Cardiac muscle cell (in vitro differentiated cells and primary cell): ENCODE results near the gene SP6. TPM values are rescaled to one million over a fixed set of nuclear protein-coding genes. Genes with fewer than 3 reads are reported as not detected.

Experiments
- DNase-seq, 2 donors: peaks; one replicate each; pipeline versions ENCODE4 v3.0.0 to v3.0.0-alpha.2; 2010 to 2017; ENCODE audit warnings: low read depth in 1 of 2, low spot score in 1 of 2
- H3K27ac ChIP-seq: fragments of 200-600 bp; sonication (generic); 2 replicates; pipeline ENCODE4 v1.5.1; 2016
- H3K27me3 ChIP-seq: fragments of 200-600 bp; sonication (generic); 2 replicates; pipeline ENCODE4 v1.6.0; 2016; ENCODE audit warnings: control low read depth
- H3K36me3 ChIP-seq: fragments of 200-600 bp; sonication (generic); 2 replicates; pipeline ENCODE4 v1.5.1; 2016; ENCODE audit warnings: control low read depth
- H3K4me1 ChIP-seq: fragments of 200-600 bp; sonication (generic); 2 replicates; pipeline ENCODE4 v1.8.1; 2017; ENCODE audit warnings: low read depth, mild to moderate bottlenecking, mixed run types
- H3K4me3 ChIP-seq: fragments of 200-600 bp; sonication (generic); 2 replicates; pipeline ENCODE4 v1.5.1; 2016; ENCODE audit warnings: mild to moderate bottlenecking
- H3K9me3 ChIP-seq: fragments of 200-600 bp; sonication (generic); 2 replicates; pipeline ENCODE4 v1.5.1; 2017; ENCODE audit warnings: low read depth, mild to moderate bottlenecking, control low read depth
- CTCF ChIP-seq: IDR thresholded peaks from 2 replicates; pipeline ENCODE4 v1.5.1; 2012; ENCODE audit warnings: low read depth, mild to moderate bottlenecking, low read length
- polyA plus RNA-seq: library from polyadenylated mRNA; unstranded; fragments of >200 nt; fragmentation: Nextera tagmentation; extraction: Ambion mirVana; gene quantifications from 2 replicates; pipeline ENCODE4 v1.2.1, GENCODE V29; 2016
- total RNA-seq: library from RNA; depleted of rRNA; stranded (reverse); fragments of >200 nt; gene quantifications from 2 replicates; pipeline ENCODE4 v1.2.3, GENCODE V29; 2016

Gene SP6
- total and polyA plus RNA-seq, 2 experiments from 2014 or later, result 5.0 to 5.8 TPM

- Histone ChIP-seq H3K4me3 (no peak overlapping the region), H3K9me3 (no peaks in the 10 kb centered on the region), H3K4me1 (peaks cover 32% of the 10 kb centered on the region), H3K27me3 (no peaks in the 10 kb centered on the region), H3K27ac (peak overlapping the region; percentile 66), H3K36me3 (no peaks in the 10 kb centered on the region)
- TF ChIP-seq CTCF, result no peak
- peak; percentile 77 for DNase-seq
Measured at GRCh38 chr17:47866941-47867340, 16.0 kb upstream of the SP6 start.

- no peak overlapping the region for H3K4me3 ChIP-seq
- peaks cover 22% of the 10 kb centered on the region for H3K4me1 ChIP-seq
- TF ChIP-seq CTCF, result no peak
- no peaks in the 10 kb centered on the region for H3K27me3 ChIP-seq
- H3K9me3 ChIP-seq, result no peaks in the 10 kb centered on the region
- H3K36me3 ChIP-seq, result no peaks in the 10 kb centered on the region
- H3K27ac ChIP-seq, result no peak overlapping the region
- no peak for DNase-seq
Measured at GRCh38 chr17:47864791-47865216, 13.8 kb upstream of the SP6 start.

DNA sequence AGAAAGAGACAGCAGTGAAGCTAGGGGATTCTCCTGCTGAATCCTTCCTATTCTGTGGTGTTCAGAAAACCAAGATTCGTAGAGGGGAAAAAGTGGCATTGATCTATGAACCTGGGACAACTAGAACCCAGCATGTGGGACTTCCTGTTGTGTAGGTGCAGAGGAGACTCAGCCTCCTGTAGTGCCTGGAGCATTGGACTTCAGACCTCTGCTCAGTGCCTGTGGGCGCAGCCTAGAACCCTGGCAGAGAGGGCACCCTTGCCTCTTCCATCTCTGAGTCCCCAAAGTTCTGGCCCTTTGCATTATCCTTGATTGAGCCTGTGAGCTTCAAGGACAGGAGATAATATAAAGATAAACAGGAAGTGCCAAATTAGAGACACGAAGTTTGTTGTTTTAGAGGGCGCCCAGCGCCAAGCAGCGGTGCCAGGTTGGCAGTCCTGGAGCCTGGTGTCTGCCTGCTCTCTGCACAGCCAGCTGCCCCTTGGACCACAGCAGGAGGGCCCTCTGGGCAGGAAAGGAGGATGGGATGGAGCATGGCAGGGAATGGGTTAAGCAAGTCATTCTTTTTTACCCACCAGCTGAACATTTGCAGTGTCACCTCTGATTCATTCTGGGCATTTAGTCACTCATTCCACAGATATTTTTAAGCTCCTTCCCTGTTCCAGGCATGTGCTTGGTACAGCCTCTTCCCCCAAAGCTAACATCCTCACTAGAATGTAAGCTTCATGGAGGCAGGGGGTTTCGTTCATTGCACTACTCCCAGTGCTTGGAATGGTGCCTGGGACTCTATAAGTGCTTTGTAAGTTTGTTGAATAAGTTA lies 11.9 kb upstream of the SP6 start:
- TF ChIP-seq CTCF, result no peak
- Histone ChIP-seq H3K27me3 (no peaks in the 10 kb centered on the region), H3K9me3 (no peaks in the 10 kb centered on the region), H3K36me3 (no peaks in the 10 kb centered on the region), H3K27ac (no peak overlapping the region), H3K4me1 (peaks cover 15% of the 10 kb centered on the region), H3K4me3 (no peak overlapping the region)
- DNase-seq, result peak in 1 of 2 donors; percentile 57

DNA sequence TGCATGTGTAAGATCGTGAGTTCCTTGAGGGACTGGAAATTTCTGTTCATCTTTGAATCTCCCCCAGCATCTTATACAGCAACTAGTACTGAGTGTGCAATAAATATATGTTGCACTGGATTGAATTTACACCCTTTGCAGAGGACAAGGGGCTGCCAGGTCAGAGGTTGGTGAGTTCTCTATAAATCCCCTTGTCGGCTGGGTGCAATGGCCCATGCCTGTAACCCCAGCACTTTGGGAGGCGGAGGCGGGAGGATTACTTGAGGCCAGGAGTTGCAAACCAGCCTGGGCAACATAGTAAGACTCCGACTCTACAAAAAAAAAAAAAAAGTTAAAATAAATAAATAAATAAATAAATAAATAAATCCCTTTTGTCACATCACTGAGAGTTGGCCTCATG lies 9.4 kb upstream of the SP6 start:
- DNase-seq, result no peak
- TF ChIP-seq CTCF, result no peak
- no peaks in the 10 kb centered on the region for H3K36me3 ChIP-seq
- no peaks in the 10 kb centered on the region for H3K4me1 ChIP-seq
- H3K9me3 ChIP-seq, result no peaks in the 10 kb centered on the region
- H3K4me3 ChIP-seq, result no peak overlapping the region
- H3K27ac ChIP-seq, result no peak overlapping the region
- no peaks in the 10 kb centered on the region for H3K27me3 ChIP-seq

- Histone ChIP-seq H3K9me3 (no peaks in the 10 kb centered on the region), H3K27me3 (peaks cover 14% of the 10 kb centered on the region), H3K36me3 (no peaks in the 10 kb centered on the region), H3K27ac (no peak overlapping the region), H3K4me3 (no peak overlapping the region), H3K4me1 (no peaks in the 10 kb centered on the region)
- DNase-seq, result no peak
- no peak for TF ChIP-seq CTCF
Measured at GRCh38 chr17:47857551-47858455, 6.8 kb upstream of the SP6 start.
